ENCODE results near the gene CKB.

Gene CKB

GRCh38 chr14:103558071-103558882 is 35.6 kb upstream of the CKB start:
- DNase-seq (ENCODE audit: insufficient read length) = no peak
- no peak for TF ChIP-seq POLR2A (IDR thresholded peaks at IDR 0.05; ENCODE audit: low read depth, low read length)
- TF ChIP-seq TAF1 (IDR thresholded peaks at IDR 0.05; ENCODE audit: borderline replicate concordance, low read depth, low read length) = no peak
- no peak for TF ChIP-seq POLR2AphosphoS5 (IDR thresholded peaks at IDR 0.05; ENCODE audit: low read depth, low read length)
- no peak for FAIRE-seq

DNA sequence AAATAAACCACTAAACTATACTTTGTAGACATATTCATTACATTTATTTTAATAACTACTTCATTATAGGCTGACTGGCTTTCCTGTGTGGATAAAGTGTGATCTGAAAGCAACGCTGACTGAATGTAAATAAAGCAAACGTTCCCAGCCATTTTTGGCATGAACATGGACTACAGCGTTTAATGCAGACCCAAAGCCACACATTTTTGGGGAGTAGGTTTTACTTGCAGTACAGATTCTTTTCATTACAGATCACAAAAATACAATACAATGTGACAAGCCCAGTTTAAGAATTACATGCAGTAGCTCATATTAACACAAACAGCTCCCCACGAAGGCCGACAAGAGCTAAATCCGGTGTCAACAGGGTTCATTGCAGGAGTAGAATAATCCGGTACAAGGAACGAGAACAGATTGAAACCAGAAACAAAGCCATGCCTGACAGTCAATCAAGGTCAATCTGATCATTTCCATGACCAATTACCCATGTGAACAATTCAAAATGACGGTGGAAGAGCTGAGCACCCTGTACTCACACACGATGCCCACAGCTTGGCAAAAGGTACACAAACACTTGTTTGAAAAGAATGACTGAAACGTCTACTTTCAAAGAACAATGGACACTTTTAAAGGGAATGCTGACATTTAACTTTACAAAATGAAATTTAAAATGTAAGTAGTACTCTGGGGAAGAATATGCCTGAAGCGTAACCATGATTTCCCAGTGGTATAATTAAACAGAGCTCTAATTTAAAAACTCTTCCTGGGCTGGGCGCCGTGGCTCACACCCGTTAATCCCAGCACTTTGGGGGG is 34.5 kb upstream of the CKB start:
- FAIRE-seq = no peak
- TF ChIP-seq POLR2A (IDR thresholded peaks at IDR 0.05; ENCODE audit: low read depth, low read length) (0 out of 2 replicates have a peak, but pooled peaks have one; percentile 19), TAF1 (IDR thresholded peaks at IDR 0.05; ENCODE audit: borderline replicate concordance, low read depth, low read length) (no peak), POLR2AphosphoS5 (IDR thresholded peaks at IDR 0.05; ENCODE audit: low read depth, low read length) (no peak)

GRCh38 chr14:103555559-103556337 is 33.1 kb upstream of the CKB start:
- FAIRE-seq = no peak

More for the DNA sequence above, 34.5 kb upstream of the CKB start:
- DNase-seq (ENCODE audit: insufficient read length) = no peak

DNA sequence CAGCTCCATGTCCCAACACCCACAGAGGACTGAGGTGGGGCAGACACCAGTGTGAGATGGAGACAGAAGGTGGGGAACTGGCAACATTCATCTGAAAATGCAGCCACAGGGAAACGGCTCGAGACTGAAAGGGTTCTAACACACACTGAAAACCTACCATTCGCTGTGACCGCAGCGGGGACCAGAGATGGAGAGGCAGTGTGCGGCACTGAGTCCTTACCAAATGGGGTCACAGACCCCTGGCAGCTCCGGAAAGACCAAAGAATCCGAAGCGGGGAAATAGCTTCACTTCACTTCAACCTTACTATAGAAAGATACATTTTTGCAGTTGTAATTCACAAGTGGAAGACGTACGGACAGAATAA is 30.2 kb upstream of the CKB start:
- DNase-seq (ENCODE audit: insufficient read length) (no peak), FAIRE-seq (no peak)
- no peak for TF ChIP-seq POLR2AphosphoS5 (IDR thresholded peaks at IDR 0.05; ENCODE audit: low read depth, low read length)
- no peak for TF ChIP-seq POLR2A (IDR thresholded peaks at IDR 0.05; ENCODE audit: low read depth, low read length)
- TF ChIP-seq TAF1 (IDR thresholded peaks at IDR 0.05; ENCODE audit: borderline replicate concordance, low read depth, low read length) = no peak

More at GRCh38 chr14:103555559-103556337, 33.1 kb upstream of the CKB start:
- TF ChIP-seq POLR2AphosphoS5 (IDR thresholded peaks at IDR 0.05; ENCODE audit: low read depth, low read length) (0 out of 2 replicates have a peak, but pooled peaks have one; percentile 11), TAF1 (IDR thresholded peaks at IDR 0.05; ENCODE audit: borderline replicate concordance, low read depth, low read length) (no peak)
- no peak for DNase-seq (ENCODE audit: insufficient read length)

DNA sequence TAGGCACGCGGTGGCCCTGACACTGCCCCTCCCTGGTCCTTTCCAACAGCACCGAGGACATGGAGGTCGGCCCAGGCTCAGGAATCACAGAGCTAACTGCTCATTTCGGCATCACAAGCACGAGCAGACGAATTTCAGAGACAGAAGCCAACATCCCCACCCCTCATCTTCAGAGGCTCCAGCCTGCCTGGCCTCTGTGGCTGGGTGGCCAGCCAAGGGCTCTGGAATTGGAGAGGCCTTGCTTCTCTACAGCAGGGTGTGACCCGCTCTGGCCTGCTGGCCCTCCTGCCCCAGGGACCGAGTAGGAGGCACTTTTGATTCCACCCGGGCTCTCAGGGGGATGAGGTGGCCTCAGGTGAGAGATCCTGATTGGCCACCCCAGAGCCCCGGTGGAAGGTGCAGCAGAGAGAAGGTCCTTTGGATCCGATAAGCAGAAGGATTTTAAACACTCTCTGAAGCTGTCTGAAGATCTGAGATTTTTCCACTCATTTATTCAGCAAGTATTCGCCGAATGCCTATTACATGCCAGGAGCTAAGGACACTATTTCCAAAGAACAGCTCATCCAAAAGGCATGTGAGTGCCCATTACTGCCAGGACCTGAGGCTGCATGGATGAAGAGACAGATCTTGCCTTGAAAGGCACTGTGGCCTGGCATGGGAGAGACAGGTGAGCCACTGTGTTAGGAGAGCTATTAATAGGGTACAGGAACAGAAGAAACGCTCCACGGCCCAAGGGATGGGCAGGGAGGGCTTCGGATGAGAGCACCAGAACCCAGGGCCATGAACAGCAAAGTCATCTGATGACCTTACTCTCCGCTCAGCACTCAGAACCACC is 29.6 kb upstream of the CKB start:
- DNase-seq (ENCODE audit: insufficient read length) (no peak), FAIRE-seq (no peak)
- no peak for TF ChIP-seq POLR2AphosphoS5 (IDR thresholded peaks at IDR 0.05; ENCODE audit: low read depth, low read length)
- no peak for TF ChIP-seq TAF1 (IDR thresholded peaks at IDR 0.05; ENCODE audit: borderline replicate concordance, low read depth, low read length)
- TF ChIP-seq POLR2A (IDR thresholded peaks at IDR 0.05; ENCODE audit: low read depth, low read length) = no peak

- DNase-seq (ENCODE audit: insufficient read length) (no peak), FAIRE-seq (no peak)
- TF ChIP-seq TAF1 (IDR thresholded peaks at IDR 0.05; ENCODE audit: borderline replicate concordance, low read depth, low read length) (no peak), POLR2A (IDR thresholded peaks at IDR 0.05; ENCODE audit: low read depth, low read length) (no peak), POLR2AphosphoS5 (IDR thresholded peaks at IDR 0.05; ENCODE audit: low read depth, low read length) (no peak)
Measured at GRCh38 chr14:103551338-103551762, 28.7 kb upstream of the CKB start.

DNA sequence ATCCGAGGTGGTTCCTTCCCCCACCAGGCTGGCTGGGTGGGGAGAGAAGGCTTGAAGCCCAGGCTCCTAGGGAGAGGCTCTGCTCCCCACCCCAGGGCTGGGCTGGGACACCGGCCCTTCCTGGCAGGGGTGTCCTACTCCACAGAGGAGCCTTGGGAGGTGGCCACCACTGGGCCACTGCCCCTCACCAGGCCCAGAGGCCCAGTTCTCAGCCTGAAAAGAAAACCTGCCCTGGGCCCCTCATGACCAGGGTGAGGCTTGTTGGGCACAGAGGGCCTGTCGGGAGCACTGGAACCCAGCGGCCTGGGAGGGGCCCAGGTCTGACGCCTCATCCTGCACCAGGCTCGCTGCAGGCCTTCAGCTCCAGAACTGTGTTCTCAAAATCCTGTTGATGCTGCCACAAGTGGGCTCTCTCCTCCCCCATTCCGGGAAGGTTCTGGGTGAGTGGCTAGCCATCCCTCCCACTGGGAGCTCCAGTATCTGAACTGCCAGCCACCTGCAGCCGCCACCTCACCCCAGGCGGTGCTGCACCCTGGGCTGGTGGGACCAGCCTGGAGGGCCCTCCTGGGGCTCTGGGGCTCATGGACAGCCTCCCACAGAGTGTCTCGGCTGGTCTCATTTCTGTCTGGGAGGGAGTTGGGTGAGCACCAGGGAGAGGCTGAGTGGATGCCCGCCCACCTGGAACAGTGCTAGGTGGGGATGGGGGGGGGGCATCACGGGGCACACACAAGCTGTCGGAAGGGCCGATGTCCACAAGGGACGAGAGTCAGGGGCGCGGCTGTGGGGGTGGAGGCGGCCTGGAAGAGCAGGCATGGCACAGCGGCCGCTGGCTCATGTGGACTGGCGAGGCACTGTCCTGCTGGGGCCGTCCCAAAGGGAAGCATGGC is 28.1 kb upstream of the CKB start:
- DNase-seq (ENCODE audit: insufficient read length) = peak; percentile 25
- no peak for TF ChIP-seq POLR2A (IDR thresholded peaks at IDR 0.05; ENCODE audit: low read depth, low read length)
- no peak for TF ChIP-seq POLR2AphosphoS5 (IDR thresholded peaks at IDR 0.05; ENCODE audit: low read depth, low read length)
- TF ChIP-seq TAF1 (IDR thresholded peaks at IDR 0.05; ENCODE audit: borderline replicate concordance, low read depth, low read length) = no peak
- no peak for FAIRE-seq

DNA sequence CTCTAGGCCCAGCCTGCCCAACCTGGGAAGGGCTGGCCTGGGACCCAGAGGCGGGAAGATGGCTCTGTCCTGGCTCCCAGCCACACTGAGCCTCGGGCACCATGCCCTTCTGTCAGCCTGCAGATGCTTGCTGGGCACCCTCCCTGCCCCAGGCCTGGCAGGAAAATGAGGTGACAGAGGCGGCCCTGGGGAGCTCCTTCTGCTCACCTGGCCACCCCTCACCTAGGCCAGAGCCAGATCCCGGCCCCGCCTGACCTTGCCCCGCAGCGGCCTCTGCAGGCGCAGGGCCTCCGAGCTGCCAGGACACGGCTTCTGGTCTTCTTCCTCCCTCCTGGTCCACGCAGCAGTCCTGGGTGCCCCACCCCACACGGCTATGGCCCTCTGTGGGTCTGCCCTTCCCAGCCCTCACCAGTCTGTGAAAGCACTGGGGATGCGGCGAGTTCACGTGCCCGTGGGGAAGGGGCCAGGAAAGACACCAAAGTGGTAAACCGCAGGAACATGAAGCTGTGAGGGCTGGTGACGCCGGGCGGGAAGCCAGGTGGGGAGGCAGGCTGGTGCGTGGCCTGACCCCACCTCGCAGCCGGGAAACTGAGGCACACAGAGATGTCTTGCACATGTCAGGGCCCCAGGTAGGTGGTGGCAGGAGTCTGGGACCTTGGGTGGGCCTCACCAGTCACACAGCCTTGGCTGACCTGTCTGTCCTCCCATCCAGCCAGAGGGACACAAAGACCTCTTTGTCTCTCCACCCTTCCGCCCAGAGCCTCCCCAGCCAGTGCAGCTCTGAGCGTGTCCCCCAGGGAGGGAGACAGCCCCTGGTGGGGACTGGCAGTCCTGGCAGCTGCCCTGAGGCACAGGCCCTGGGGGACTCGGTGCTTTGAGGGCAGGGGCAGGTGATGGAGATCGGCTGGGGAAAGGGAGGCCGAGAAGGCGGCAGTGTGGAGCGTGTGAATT is 27.0 kb upstream of the CKB start:
- no peak for TF ChIP-seq POLR2AphosphoS5 (IDR thresholded peaks at IDR 0.05; ENCODE audit: low read depth, low read length)
- no peak for TF ChIP-seq POLR2A (IDR thresholded peaks at IDR 0.05; ENCODE audit: low read depth, low read length)
- TF ChIP-seq TAF1 (IDR thresholded peaks at IDR 0.05; ENCODE audit: borderline replicate concordance, low read depth, low read length) = no peak
- DNase-seq (ENCODE audit: insufficient read length) (peak; percentile 24), FAIRE-seq (no peak)

Data from GM12892 (cell line).